ENCODE results near the gene SYT12. TPM values are rescaled to one million over a fixed set of nuclear protein-coding genes. Genes with fewer than 3 reads are reported as not detected.

Gene SYT12
- total and polyA plus RNA-seq, 4 donors: 0.12 to 0.25 (median 0.17) TPM; not detected in 1

GRCh38 chr11:67055812-67056211 is 32.9 kb downstream of the SYT12 start:
- Histone ChIP-seq H3K9ac (ENCODE audit: insufficient read depth in 1 of 2, low read length in 2 of 2) (peak overlapping the region in 1 of 2 donors; percentile 23), H3K4me1 (ENCODE audit: control insufficient read depth in 5 of 5, insufficient read depth in 5 of 5, low read length in 5 of 5) (peaks cover 0 to 31% (median 7%) of the 10 kb centered on the region in 5 donors), H3K27ac (ENCODE audit: low read depth in 1 of 2, low read length in 1 of 2) (peak overlapping the region; percentile 37 to 63), H3K27me3 (ENCODE audit: control insufficient read depth in 3 of 3, insufficient read depth in 3 of 3, low read length in 2 of 3) (no peaks in the 10 kb centered on the region), H3K4me3 (peak overlapping the region; percentile 28), H3K9me3 (ENCODE audit: control insufficient read depth in 4 of 4, insufficient read depth in 3 of 4, low read length in 3 of 4) (no peaks in the 10 kb centered on the region), H3K36me3 (ENCODE audit: control insufficient read depth in 4 of 4, insufficient read depth in 4 of 4, low read length in 4 of 4) (no peaks in the 10 kb centered on the region)
- WGBS, 2 donors: 28 to 37% methylated on average over 17 of the region's 17 CpGs
- DNase-seq: peak; percentile 22 to 44 (median 37)
- no peak for ATAC-seq (ENCODE audit: insufficient read depth, low FRiP score)
- no peak for TF ChIP-seq CTCF (IDR thresholded peaks at IDR 0.05; ENCODE audit: control extremely low read depth, extremely low read depth)

- H3K27me3 ChIP-seq (ENCODE audit: control insufficient read depth in 3 of 3, insufficient read depth in 3 of 3, low read length in 2 of 3): no peaks in the 10 kb centered on the region
- WGBS, 2 donors: 4 to 8% methylated on average over 46 to 72 of the region's 72 CpGs
- no peak for TF ChIP-seq CTCF (IDR thresholded peaks at IDR 0.05; ENCODE audit: control extremely low read depth, extremely low read depth)
- ATAC-seq (ENCODE audit: insufficient read depth, low FRiP score) (peak; percentile 79), DNase-seq (peak; percentile 52 to 69 (median 64))
- no peaks in the 10 kb centered on the region for H3K9me3 ChIP-seq (ENCODE audit: control insufficient read depth in 4 of 4, insufficient read depth in 3 of 4, low read length in 3 of 4)
- H3K4me1 ChIP-seq (ENCODE audit: control insufficient read depth in 5 of 5, insufficient read depth in 5 of 5, low read length in 5 of 5): peaks cover 0 to 31% (median 7%) of the 10 kb centered on the region in 5 donors
- H3K36me3 ChIP-seq (ENCODE audit: control insufficient read depth in 4 of 4, insufficient read depth in 4 of 4, low read length in 4 of 4): no peaks in the 10 kb centered on the region
- H3K27ac ChIP-seq (ENCODE audit: low read depth in 1 of 2, low read length in 1 of 2): peak within 1 kb of the TSS; percentile 37 to 86
- H3K4me3 ChIP-seq: peak within 1 kb of the TSS; percentile 59
- peak within 1 kb of the TSS; percentile 28 to 55 for H3K9ac ChIP-seq (ENCODE audit: insufficient read depth in 1 of 2, low read length in 2 of 2)
These were observed 33.6 kb downstream of the SYT12 start, which contains the start of gene RHOD for GRCh38 chr11:67056267-67057204. Gene RHOD, plus strand, starts transcription at chr11:67056847. Its CDS starts 56 bp downstream, at chr11:67056903.

GRCh38 chr11:67057205-67057672 is 34.3 kb downstream of the SYT12 start:
- 52 to 76% methylated on average over 10 of the region's 10 CpGs for WGBS, 2 donors
- ATAC-seq (ENCODE audit: insufficient read depth, low FRiP score): no peak
- peak overlapping the region; percentile 59 for H3K4me3 ChIP-seq

More at GRCh38 chr11:67057205-67057672, 34.3 kb downstream of the SYT12 start:
- Histone ChIP-seq H3K36me3 (ENCODE audit: control insufficient read depth in 4 of 4, insufficient read depth in 4 of 4, low read length in 4 of 4) (no peaks in the 10 kb centered on the region), H3K27me3 (ENCODE audit: control insufficient read depth in 3 of 3, insufficient read depth in 3 of 3, low read length in 2 of 3) (no peaks in the 10 kb centered on the region), H3K9ac (ENCODE audit: insufficient read depth in 1 of 2, low read length in 2 of 2) (peak overlapping the region; percentile 28 to 55), H3K9me3 (ENCODE audit: control insufficient read depth in 4 of 4, insufficient read depth in 3 of 4, low read length in 3 of 4) (no peaks in the 10 kb centered on the region), H3K27ac (ENCODE audit: low read depth in 1 of 2, low read length in 1 of 2) (peak overlapping the region; percentile 18 to 86), H3K4me1 (ENCODE audit: control insufficient read depth in 5 of 5, insufficient read depth in 5 of 5, low read length in 5 of 5) (peaks cover 0 to 31% (median 7%) of the 10 kb centered on the region in 5 donors)
- no peak for TF ChIP-seq CTCF (IDR thresholded peaks at IDR 0.05; ENCODE audit: control extremely low read depth, extremely low read depth)
- peak in 2 of 3 donors; percentile 7 to 15 for DNase-seq

Data from lung (tissue), 12 donors.